ENCODE data around the gene OTUB1. TPM values are rescaled to one million over a fixed set of nuclear protein-coding genes. Genes with fewer than 3 reads are reported as not detected.
A peak's percentile ranks its signal among the peaks of the same experiment; 100 is the strongest.

OTUB1 gene
- total and polyA plus RNA-seq, 2 experiments from 2014 or later = 119 to 269 TPM

DNA sequence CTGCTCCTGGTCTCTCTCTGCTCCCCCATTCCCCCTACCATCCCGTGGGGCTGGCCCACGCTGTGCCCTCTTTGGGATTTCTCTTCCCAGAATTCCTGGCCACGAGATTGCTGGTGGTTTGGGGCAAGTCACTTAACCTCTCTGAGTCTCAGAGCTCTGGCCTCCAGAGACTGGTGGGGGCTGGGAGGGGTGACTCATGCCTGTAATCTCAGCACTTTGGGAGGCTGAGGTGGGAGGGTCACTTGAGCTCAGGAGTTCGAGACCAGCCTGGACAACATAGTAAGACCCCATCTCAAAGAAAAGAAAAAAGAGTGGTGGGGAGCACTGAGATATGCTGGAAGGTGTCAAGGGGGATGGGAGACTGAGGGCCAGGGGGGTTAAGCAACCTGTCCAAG is 18.3 kb downstream of the OTUB1 start:
- no peak for TF ChIP-seq CTCF (IDR thresholded peaks at IDR 0.05; ENCODE audit: low read depth, low read length)
- Histone ChIP-seq H3K4me3 (no peak overlapping the region), H3K36me3 (no peaks in the 10 kb centered on the region), H3K27me3 (peaks cover 17% of the 10 kb centered on the region), H3K4me1 (ENCODE audit: low read depth) (peaks cover 4% of the 10 kb centered on the region), H3K9me3 (ENCODE audit: low read depth) (no peaks in the 10 kb centered on the region), H3K27ac (no peak overlapping the region)
- peak in 1 of 2 donors; percentile 25 for DNase-seq (ENCODE audit: low read depth in 1 of 2, low spot score in 1 of 2)

DNA sequence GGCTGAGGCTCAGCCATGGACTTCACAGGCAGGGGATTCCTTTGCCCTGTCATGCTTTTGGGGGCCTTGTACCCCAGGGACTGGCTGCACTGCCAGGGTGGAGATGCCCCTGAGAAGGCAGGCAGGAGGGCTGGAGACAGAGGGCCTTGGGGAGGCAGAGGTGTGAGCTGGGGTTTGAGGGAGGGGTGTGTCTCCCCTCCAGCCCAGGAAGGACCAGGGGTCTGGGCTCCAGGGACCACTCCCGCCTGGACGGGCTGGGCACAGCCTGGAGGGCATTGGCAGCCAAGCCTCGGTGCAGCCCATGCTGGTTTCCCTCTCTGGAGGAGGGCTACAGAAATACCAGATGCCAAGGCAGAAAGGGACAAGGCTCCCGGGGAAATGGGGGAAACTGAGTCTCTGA is 19.5 kb downstream of the OTUB1 start:
- Histone ChIP-seq H3K4me1 (ENCODE audit: low read depth) (peaks cover 4% of the 10 kb centered on the region), H3K36me3 (no peaks in the 10 kb centered on the region), H3K4me3 (no peak overlapping the region), H3K9me3 (ENCODE audit: low read depth) (no peaks in the 10 kb centered on the region), H3K27me3 (peaks cover 17% of the 10 kb centered on the region), H3K27ac (no peak overlapping the region)
- DNase-seq (ENCODE audit: low read depth in 1 of 2, low spot score in 1 of 2) = no peak
- TF ChIP-seq CTCF (IDR thresholded peaks at IDR 0.05; ENCODE audit: low read depth, low read length) = no peak

- H3K4me1 ChIP-seq (ENCODE audit: low read depth) = peaks cover 4% of the 10 kb centered on the region
- no peak for TF ChIP-seq CTCF (IDR thresholded peaks at IDR 0.05; ENCODE audit: low read depth, low read length)
- H3K36me3 ChIP-seq = no peaks in the 10 kb centered on the region
- no peaks in the 10 kb centered on the region for H3K9me3 ChIP-seq (ENCODE audit: low read depth)
- no peak overlapping the region for H3K4me3 ChIP-seq
- no peak overlapping the region for H3K27ac ChIP-seq
- peaks cover 17% of the 10 kb centered on the region for H3K27me3 ChIP-seq
- DNase-seq (ENCODE audit: low read depth in 1 of 2, low spot score in 1 of 2) = no peak
Observed at GRCh38 chr11:64006398-64006797, 20.2 kb downstream of the OTUB1 start.

GRCh38 chr11:64007160-64007628 is 21.0 kb downstream of the OTUB1 start:
- Histone ChIP-seq H3K36me3 (no peaks in the 10 kb centered on the region), H3K4me1 (ENCODE audit: low read depth) (peaks cover 4% of the 10 kb centered on the region), H3K27ac (no peak overlapping the region)

GRCh38 chr11:64007629-64008282 is 21.5 kb downstream of the OTUB1 start:
- H3K4me3 ChIP-seq = no peak overlapping the region
- no peaks in the 10 kb centered on the region for H3K36me3 ChIP-seq
- no peaks in the 10 kb centered on the region for H3K9me3 ChIP-seq (ENCODE audit: low read depth)
- TF ChIP-seq CTCF (IDR thresholded peaks at IDR 0.05; ENCODE audit: low read depth, low read length) = peak; percentile 34
- peak overlapping the region; percentile 63 for H3K27ac ChIP-seq
- H3K4me1 ChIP-seq (ENCODE audit: low read depth) = peaks cover 4% of the 10 kb centered on the region
- H3K27me3 ChIP-seq = peaks cover 17% of the 10 kb centered on the region
- peak; percentile 63 to 90 for DNase-seq (ENCODE audit: low read depth in 1 of 2, low spot score in 1 of 2)

More at GRCh38 chr11:64007160-64007628, 21.0 kb downstream of the OTUB1 start:
- TF ChIP-seq CTCF (IDR thresholded peaks at IDR 0.05; ENCODE audit: low read depth, low read length) = no peak
- Histone ChIP-seq H3K9me3 (ENCODE audit: low read depth) (no peaks in the 10 kb centered on the region), H3K27me3 (peaks cover 17% of the 10 kb centered on the region), H3K4me3 (no peak overlapping the region)
- DNase-seq (ENCODE audit: low read depth in 1 of 2, low spot score in 1 of 2) = peak; percentile 25 to 49
